ENCODE measurements around the gene RNU6-9.

GRCh38 chr19:912181-913079, 19.1 kb downstream of the RNU6-9 start:
- TF ChIP-seq CTCF (IDR thresholded peaks at IDR 0.05; ENCODE audit: borderline replicate concordance, extremely low read depth, low read length, poor library complexity, severe bottlenecking) (no peak), EZH2 (IDR thresholded peaks at IDR 0.05; ENCODE audit: borderline replicate concordance, low read depth, low read length, severe bottlenecking) (no peak)

Measured in DND-41 (cell line).